Mucosa of descending colon (tissue), 3 donors: ENCODE results near the gene RHPN2. TPM values are rescaled to one million over a fixed set of nuclear protein-coding genes. Genes with fewer than 3 reads are reported as not detected.

Experiments
- ATAC-seq: fragments of 200-7000 bp; cut with Tn5 transposase; one replicate; pipeline ENCODE4 v1.9.1; 2020; ENCODE audit warnings: mild to moderate bottlenecking, moderate library complexity
- DNase-seq, 3 donors: peaks; one replicate each; pipeline ENCODE4 v3.0.0-alpha.2; 2020
- H3K36me3 ChIP-seq: fragments of 200-600 bp; one replicate; pipeline ENCODE4 v1.8.0; 2021; ENCODE audit warnings: low read depth, mild to moderate bottlenecking
- H3K4me1 ChIP-seq: fragments of 200-600 bp; one replicate; pipeline ENCODE4 v1.8.0; 2021; ENCODE audit warnings: low read depth, mild to moderate bottlenecking
- H3K4me3 ChIP-seq: fragments of 200-600 bp; one replicate; pipeline ENCODE4 v1.8.0; 2021; ENCODE audit warnings: mild to moderate bottlenecking
- H3K9me3 ChIP-seq: fragments of 200-600 bp; one replicate; pipeline ENCODE4 v1.8.0; 2021; ENCODE audit warnings: mild to moderate bottlenecking
- intact Hi-C, 2 donors: fragments of 100-400 bp; cut with DNase I in 1 of 2; cut with micrococcal nuclease in 1 of 2; formaldehyde crosslinking; loops; one replicate each; pipeline versions ENCODE4 v1.11.0 to v1.11.1; 2022; cut with DNase I, micrococcal nuclease
- total RNA-seq, 3 donors: library from RNA; stranded (reverse); fragmentation: NEBNext Ultra II Directional in 2 of 3; extraction: Animal tissue kit (Norgen Biotek cat#: 25700) in 2 of 3; gene quantifications; one replicate each; pipeline versions ENCODE4 v1.2.1 to v1.2.4, GENCODE V29; 2021 to 2023
- TF ChIP-seq, protein P1 (sequence below): fragments of 200-600 bp; IDR thresholded peaks from one replicate; pipeline ENCODE4 v1.8.0; 2022; ENCODE audit warnings: antibody characterized with exemption, mild to moderate bottlenecking
- donor health status: DM: no; HTN: no; CAD: no; lungs with moderate emphysema.
- donor health status: DM: no; HTN: no; CAD: no.
- donor health status: DM: no; HTN: yes; CAD: no.

The RHPN2 gene
- total RNA-seq, 3 donors from 2014 or later: 37.3 to 72.7 (median 68.3) TPM

DNA sequence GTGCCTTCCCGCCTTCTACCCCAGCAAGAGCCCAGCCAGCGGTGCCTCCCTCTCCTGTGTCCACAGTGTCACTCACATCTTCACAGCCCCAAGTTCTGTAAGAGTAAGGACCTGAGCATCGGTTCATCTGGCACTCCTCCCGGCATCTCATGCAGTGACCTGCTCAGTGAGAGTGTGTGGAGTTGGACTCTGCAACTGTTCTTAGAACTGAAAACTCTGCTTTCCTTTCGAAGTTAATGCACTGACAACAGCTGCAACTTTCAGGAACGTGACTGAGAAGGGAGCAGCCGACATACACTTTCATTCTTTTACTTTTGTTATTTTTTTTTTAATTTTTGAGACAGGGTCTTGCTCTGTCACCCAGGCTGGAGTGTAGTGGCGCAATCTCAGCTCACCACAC is 134.1 kb downstream of the RHPN2 start:
- H3K4me1 ChIP-seq: no peaks in the 10 kb centered on the region
- intact Hi-C loops: no loop called here
- no peak for ATAC-seq
- DNase-seq: no peak
- no peak overlapping the region for H3K4me3 ChIP-seq
- no peaks in the 10 kb centered on the region for H3K36me3 ChIP-seq
- TF ChIP-seq, protein P1, sequence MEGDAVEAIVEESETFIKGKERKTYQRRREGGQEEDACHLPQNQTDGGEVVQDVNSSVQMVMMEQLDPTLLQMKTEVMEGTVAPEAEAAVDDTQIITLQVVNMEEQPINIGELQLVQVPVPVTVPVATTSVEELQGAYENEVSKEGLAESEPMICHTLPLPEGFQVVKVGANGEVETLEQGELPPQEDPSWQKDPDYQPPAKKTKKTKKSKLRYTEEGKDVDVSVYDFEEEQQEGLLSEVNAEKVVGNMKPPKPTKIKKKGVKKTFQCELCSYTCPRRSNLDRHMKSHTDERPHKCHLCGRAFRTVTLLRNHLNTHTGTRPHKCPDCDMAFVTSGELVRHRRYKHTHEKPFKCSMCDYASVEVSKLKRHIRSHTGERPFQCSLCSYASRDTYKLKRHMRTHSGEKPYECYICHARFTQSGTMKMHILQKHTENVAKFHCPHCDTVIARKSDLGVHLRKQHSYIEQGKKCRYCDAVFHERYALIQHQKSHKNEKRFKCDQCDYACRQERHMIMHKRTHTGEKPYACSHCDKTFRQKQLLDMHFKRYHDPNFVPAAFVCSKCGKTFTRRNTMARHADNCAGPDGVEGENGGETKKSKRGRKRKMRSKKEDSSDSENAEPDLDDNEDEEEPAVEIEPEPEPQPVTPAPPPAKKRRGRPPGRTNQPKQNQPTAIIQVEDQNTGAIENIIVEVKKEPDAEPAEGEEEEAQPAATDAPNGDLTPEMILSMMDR: no peak
- no peaks in the 10 kb centered on the region for H3K9me3 ChIP-seq

DNA sequence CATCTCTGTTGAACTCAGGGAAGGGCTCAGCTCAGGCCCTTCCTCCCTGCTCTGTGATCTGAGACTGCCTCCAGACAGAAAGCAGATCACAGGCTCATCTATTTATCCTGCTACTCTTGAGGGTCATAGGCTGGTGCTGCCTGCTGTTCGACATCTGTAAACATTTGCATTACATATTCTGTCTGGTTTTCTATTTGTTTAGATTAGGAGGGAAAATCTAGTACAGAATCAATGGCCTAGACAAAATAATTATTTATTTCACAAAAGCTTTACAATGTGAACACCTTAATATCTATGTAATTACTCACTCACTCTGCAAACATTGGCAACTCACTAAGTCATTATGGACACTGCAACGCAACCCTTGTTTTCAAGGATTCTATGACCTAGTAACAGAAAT is 135.9 kb downstream of the RHPN2 start:
- H3K36me3 ChIP-seq: no peaks in the 10 kb centered on the region
- DNase-seq (no peak), ATAC-seq (no peak)
- TF ChIP-seq, protein P1: no peak
- H3K4me3 ChIP-seq: no peak overlapping the region
- intact Hi-C loops: no loop called here
- peaks cover 3% of the 10 kb centered on the region for H3K4me1 ChIP-seq
- no peaks in the 10 kb centered on the region for H3K9me3 ChIP-seq

Other genes with a start within 250 kb of the RHPN2 start
- under 1 TPM in 2 of 3 donors, not detected in 1; 0.43 to 0.66 TPM for gene SLC7A9, start 195.1 kb downstream of the RHPN2 start, total RNA-seq
- gene CEP89, start 92.9 kb downstream of the RHPN2 start, total RNA-seq: 10 to 100 TPM; 12.6 to 19.0 (median 16.1) TPM
- 1 to 10 TPM; 1.1 to 3.4 (median 1.5) TPM for gene FAAP24, start 92.6 kb downstream of the RHPN2 start, total RNA-seq
- gene GPATCH1, start 16.3 kb upstream of the RHPN2 start, total RNA-seq: 10 to 100 TPM; 11.9 to 12.4 (median 11.9) TPM
- not detected for gene WDR88, start 67.2 kb upstream of the RHPN2 start, total RNA-seq
- 10 to 100 TPM in 1 of 3 donors, 1 to 10 TPM in 2; 6.2 to 26.2 (median 7.4) TPM for gene LRP3, start 129.4 kb upstream of the RHPN2 start, total RNA-seq
- not detected for gene SLC7A10, start 161.0 kb upstream of the RHPN2 start, total RNA-seq
- 10 to 100 TPM; 30.1 to 73.2 (median 66.1) TPM for gene CEBPA, start 237.6 kb upstream of the RHPN2 start, total RNA-seq